H54 (cell line): ENCODE data around the gene FAM78B.

ENCODE experiments used
- DNase-seq: peaks from one replicate; pipeline ENCODE4 v3.0.0; 2011; ENCODE audit warnings: low spot score, mixed read lengths; ENCODE audit not compliant: insufficient read length
- FAIRE-seq: peaks from 3 replicates; lab custom pipeline; 2011; peaks lifted over from hg19 to GRCh38; lab: Jason Lieb, UNC
- POLR2A ChIP-seq: IDR thresholded peaks from 2 replicates; pipeline ENCODE4 v1.6.1; 2011; ENCODE audit warnings: low read depth, mild to moderate bottlenecking, low read length

Gene FAM78B

DNA sequence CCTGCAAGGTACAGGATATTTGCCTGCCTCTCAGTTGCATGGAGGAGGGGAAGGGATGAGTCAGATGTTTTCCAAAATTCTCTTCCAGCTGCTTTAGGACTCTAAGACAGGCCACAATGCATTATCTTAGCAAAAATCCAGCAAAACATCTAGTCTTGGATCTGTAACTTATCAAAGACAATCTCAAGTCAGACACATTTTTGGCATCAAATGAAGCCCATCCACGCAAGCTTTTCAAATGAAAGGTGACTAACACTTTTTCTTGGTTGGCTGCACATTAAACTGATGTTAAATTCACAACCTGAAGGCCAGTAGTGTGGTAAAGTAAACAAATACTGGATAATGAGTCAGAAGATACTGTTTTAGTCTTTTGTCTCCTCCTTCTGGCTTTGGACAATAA is 21.3 kb downstream of the FAM78B start:
- no peak for TF ChIP-seq POLR2A
- FAIRE-seq (no peak), DNase-seq (no peak)

DNA sequence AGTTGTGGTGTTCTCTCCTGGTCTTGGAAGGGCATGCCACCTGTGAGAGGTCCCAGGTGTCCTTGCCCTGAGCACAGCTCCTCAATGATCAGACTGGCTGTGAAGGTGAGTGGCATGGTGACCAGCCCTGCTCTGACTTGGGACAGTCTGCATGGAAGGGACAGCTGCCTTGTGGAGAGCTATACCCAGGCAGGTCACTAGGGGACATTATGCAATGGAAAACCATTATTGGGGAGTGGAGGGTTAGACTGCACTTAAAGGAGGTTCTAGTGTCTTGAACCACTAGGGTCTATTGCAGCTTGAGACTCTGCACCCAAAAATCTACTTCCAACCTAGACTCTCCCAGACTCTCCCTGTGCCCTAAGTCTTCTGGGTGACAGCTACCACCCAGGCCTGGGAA is 24.8 kb downstream of the FAM78B start:
- DNase-seq (no peak), FAIRE-seq (no peak)
- TF ChIP-seq POLR2A, result no peak

GRCh38 chr1:166140251-166140650 is 26.6 kb downstream of the FAM78B start:
- no peak for TF ChIP-seq POLR2A
- no peak for FAIRE-seq
- no peak for DNase-seq

GRCh38 chr1:166139735-166140134 is 27.1 kb downstream of the FAM78B start:
- TF ChIP-seq POLR2A, result no peak
- no peak for DNase-seq
- no peak for FAIRE-seq

- no peak for TF ChIP-seq POLR2A
- DNase-seq (no peak), FAIRE-seq (no peak)
These were observed 30.0 kb downstream of the FAM78B start for GRCh38 chr1:166136699-166137401.

DNA sequence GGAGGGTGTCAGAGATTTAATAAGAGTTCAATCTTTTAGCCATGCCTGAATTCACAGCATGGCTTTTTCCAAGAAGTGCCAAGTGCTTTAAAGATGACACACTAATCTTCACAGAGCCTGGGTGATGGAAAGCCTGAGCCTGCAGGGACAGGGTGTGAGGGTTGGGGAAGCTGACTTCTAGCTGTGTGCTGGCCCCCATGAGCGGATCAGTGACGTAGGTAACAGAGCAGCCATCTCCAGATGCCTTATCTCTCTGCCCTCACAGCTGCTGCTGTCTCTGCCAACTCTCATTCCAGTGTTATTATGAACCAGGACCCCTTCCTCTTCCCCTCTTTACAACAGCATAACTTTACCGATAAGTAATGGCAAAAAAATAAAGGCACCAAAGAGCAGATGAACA is 30.6 kb downstream of the FAM78B start:
- DNase-seq (no peak), FAIRE-seq (no peak)
- TF ChIP-seq POLR2A, result no peak

- FAIRE-seq (no peak), DNase-seq (no peak)
- TF ChIP-seq POLR2A, result no peak
These were observed 32.9 kb downstream of the FAM78B start for GRCh38 chr1:166133857-166134256.

- no peak for FAIRE-seq
- no peak for TF ChIP-seq POLR2A
- DNase-seq, result no peak
These were observed 33.4 kb downstream of the FAM78B start for GRCh38 chr1:166133276-166133841.

DNA sequence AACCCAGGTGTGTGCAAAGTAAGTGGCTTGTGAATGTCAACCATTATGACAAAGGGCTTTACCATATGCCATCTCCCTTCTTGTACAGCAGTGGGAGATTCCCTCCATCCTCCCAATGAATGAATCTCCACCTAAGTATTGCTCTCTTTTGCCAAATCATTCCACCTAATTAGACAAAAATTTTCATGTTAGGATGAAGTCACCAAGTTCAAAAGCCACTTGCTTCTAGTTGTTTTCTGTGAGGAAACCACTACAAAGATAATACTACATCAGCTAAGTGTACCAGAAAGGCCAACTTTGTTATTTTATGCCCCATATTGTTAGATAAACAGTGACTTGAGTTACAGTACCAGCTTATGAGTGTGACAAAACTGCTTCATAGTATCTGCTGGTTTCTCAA is 34.3 kb downstream of the FAM78B start:
- DNase-seq, result no peak
- no peak for TF ChIP-seq POLR2A
- no peak for FAIRE-seq

GRCh38 chr1:166129006-166129405 is 37.8 kb downstream of the FAM78B start:
- no peak for FAIRE-seq
- TF ChIP-seq POLR2A, result no peak
- DNase-seq, result no peak

- no peak for FAIRE-seq
- DNase-seq, result no peak
- TF ChIP-seq POLR2A, result no peak
These were observed 38.6 kb downstream of the FAM78B start for GRCh38 chr1:166128195-166128594.

- DNase-seq, result no peak
- no peak for FAIRE-seq
- TF ChIP-seq POLR2A, result no peak
These were observed 39.8 kb downstream of the FAM78B start for GRCh38 chr1:166127003-166127402.

- no peak for TF ChIP-seq POLR2A
- FAIRE-seq (no peak), DNase-seq (no peak)
These were observed 43.8 kb downstream of the FAM78B start for GRCh38 chr1:166122873-166123466.

DNA sequence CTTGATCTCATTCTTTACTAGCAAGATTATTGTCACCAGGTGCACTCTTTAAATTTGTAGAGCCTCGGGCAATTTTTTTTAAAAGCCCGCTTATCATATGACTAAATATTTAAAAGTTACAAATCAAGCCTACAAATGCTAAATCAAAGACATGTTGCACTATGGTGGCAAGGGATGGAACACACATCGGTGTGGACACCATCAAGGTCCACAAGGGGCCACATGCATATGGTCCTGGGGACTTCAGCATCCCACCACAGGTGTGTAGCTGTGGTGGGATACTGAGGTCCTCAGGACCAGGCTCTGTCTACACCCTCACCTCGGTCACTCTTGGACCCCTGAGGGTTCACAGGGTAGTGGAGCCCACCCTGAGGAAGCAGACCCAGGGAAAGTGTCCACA is 45.8 kb downstream of the FAM78B start:
- DNase-seq (no peak), FAIRE-seq (no peak)
- no peak for TF ChIP-seq POLR2A

- TF ChIP-seq POLR2A, result no peak
- DNase-seq, result no peak
- FAIRE-seq, result no peak
These were observed 46.5 kb downstream of the FAM78B start for GRCh38 chr1:166120281-166120680.

GRCh38 chr1:166119471-166119965 is 47.3 kb downstream of the FAM78B start:
- FAIRE-seq (no peak), DNase-seq (no peak)
- no peak for TF ChIP-seq POLR2A
